BE2C (cell line): ENCODE measurements around the gene CACNA2D3.

Source experiments
- DNase-seq: peaks from one replicate; pipeline ENCODE4 v3.0.0-alpha.2; 2020
- H3K27me3 ChIP-seq: fragments of 250-450 bp; sonication (Bioruptor Pico); 2 replicates; pipeline ENCODE4 v1.5.1; 2020; ENCODE audit warnings: mild to moderate bottlenecking
- H3K36me3 ChIP-seq: fragments of 250-450 bp; sonication (Bioruptor Pico); 2 replicates; pipeline ENCODE4 v1.5.1; 2020; ENCODE audit warnings: mild to moderate bottlenecking
- H3K4me1 ChIP-seq: fragments of 250-450 bp; sonication (Bioruptor Pico); 2 replicates; pipeline ENCODE4 v1.5.1; 2020
- H3K4me3 ChIP-seq: 2 replicates; pipeline ENCODE4 v1.5.1; 2011; ENCODE audit warnings: low read depth, low read length
- H3K9me3 ChIP-seq: fragments of 250-450 bp; sonication (Bioruptor Pico); 2 replicates; pipeline ENCODE4 v1.5.1; 2020
- TF ChIP-seq, protein P1 (sequence below): IDR thresholded peaks from 2 replicates; pipeline ENCODE4 v1.5.1; 2012; ENCODE audit warnings: mild to moderate bottlenecking, low read depth, low read length

CACNA2D3 gene

DNA sequence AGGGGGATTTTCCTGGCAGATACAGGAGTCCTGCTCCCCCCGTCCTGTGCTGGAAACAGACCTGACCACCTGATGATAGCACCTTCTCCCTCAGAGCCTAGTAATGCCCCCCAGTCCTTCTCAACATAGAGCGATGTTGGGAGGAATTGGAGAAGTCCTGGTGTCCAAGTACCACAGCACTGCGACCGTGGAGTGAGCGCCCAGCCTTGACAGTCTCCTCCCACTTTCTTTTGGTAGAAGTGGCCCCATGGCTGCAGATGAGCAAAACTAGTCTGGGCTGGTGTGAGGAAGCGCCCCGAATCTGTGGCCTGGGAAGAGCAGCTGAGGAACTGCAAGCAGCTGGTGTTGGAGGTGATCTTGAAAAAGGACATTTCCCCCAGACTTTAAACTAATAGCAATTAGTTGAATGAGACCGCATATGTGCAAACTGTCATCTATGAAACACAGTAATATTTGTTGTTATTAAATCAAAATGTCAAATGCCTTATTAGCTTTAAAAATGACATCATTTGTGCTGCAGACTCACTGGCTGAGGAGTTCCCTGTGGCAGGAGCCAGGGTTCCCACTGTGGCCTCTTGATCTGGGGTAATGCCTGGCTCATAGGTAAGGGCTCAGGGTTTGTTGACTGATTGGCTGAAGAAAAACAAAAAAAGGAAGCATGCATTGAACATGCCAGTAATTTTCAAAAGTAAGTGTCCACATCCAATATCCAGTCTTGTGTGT is 121.8 kb downstream of the CACNA2D3 start:
- Histone ChIP-seq H3K9me3 (no peaks in the 10 kb centered on the region), H3K4me1 (no peaks in the 10 kb centered on the region; the same call in 1 of the 2 replicates), H3K4me3 (peak overlapping the region; percentile 81), H3K27me3 (no peaks in the 10 kb centered on the region), H3K36me3 (no peaks in the 10 kb centered on the region)
- TF ChIP-seq, protein P1, sequence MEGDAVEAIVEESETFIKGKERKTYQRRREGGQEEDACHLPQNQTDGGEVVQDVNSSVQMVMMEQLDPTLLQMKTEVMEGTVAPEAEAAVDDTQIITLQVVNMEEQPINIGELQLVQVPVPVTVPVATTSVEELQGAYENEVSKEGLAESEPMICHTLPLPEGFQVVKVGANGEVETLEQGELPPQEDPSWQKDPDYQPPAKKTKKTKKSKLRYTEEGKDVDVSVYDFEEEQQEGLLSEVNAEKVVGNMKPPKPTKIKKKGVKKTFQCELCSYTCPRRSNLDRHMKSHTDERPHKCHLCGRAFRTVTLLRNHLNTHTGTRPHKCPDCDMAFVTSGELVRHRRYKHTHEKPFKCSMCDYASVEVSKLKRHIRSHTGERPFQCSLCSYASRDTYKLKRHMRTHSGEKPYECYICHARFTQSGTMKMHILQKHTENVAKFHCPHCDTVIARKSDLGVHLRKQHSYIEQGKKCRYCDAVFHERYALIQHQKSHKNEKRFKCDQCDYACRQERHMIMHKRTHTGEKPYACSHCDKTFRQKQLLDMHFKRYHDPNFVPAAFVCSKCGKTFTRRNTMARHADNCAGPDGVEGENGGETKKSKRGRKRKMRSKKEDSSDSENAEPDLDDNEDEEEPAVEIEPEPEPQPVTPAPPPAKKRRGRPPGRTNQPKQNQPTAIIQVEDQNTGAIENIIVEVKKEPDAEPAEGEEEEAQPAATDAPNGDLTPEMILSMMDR = no peak
- DNase-seq = peak; percentile 16

DNA sequence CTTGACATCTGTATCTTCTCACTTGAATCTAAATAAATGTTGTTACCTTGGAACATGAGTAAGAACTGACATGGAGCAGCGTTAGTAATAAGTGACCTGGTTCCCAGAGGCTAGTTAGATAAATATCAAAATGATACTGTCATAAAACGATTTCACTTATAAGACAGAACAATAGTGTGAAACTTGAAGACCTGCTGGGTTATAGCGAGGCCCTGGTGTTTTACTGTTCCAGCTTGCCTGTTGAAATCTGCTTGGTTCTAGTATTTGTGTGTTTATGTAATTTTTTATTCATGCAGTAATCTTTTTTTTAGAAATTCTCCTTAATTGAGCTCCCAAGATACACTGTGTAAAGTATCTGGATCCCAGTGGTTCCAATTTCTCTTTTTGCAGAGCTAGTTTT is 129.4 kb downstream of the CACNA2D3 start:
- H3K4me3 ChIP-seq = no peak overlapping the region
- H3K27me3 ChIP-seq = no peaks in the 10 kb centered on the region
- DNase-seq = no peak
- H3K4me1 ChIP-seq = peaks cover 7% of the 10 kb centered on the region; the same call in 1 of the 2 replicates
- H3K9me3 ChIP-seq = no peaks in the 10 kb centered on the region
- TF ChIP-seq, protein P1 = no peak
- no peaks in the 10 kb centered on the region for H3K36me3 ChIP-seq

DNA sequence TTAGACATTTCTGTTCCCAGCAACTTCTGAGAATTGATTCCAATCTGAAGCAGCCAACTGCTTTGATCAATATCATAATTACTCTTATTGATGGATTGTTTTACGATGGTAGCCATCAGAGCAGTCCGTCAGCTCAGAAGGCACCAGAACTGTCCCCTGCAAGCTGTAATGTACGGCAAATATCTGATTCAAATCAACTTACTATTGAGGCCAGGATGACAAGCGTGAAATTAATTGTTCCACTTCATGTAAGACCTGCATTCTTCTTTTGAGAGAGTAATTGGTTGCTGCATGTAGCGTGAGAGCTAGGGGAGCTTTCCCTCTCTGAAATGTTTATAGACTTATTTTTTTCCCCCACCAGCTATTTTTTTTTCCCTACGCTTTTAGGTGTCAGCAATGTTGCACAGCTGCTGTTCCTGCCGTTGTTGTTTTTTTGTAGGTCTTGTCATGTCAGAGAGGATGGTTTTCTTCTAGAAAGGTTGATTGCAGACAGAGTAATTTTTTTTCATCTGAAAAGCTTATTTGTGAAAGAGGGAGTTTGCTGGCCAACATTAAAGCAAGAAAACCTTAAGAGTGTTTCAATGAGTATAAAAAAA is 134.9 kb downstream of the CACNA2D3 start:
- Histone ChIP-seq H3K36me3 (no peaks in the 10 kb centered on the region), H3K4me1 (peaks cover 3% of the 10 kb centered on the region; the same call in 1 of the 2 replicates), H3K4me3 (no peak overlapping the region), H3K9me3 (no peaks in the 10 kb centered on the region), H3K27me3 (no peaks in the 10 kb centered on the region)
- no peak for DNase-seq
- TF ChIP-seq, protein P1 = no peak

DNA sequence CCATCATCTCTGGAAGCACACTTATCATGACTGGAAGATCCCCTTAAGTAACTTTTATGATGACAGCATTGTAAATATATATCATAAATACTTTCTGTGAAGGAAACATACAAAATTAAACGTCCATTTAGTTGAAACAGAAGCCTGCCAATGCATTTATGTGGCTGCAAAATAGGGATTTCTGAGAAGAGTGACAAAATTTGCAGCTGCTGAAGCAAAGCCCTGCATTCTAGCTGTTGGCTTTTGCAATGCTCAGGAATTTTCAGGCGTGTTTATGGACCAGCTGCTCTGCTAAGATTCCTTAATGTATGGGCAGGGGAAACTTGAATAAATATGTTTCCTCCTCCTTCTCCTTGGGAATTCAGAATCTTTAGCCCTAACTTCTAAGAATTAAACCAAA is 137.3 kb downstream of the CACNA2D3 start:
- H3K9me3 ChIP-seq = no peaks in the 10 kb centered on the region
- H3K4me1 ChIP-seq = no peaks in the 10 kb centered on the region
- H3K4me3 ChIP-seq = no peak overlapping the region
- TF ChIP-seq, protein P1 = no peak
- no peaks in the 10 kb centered on the region for H3K27me3 ChIP-seq
- no peaks in the 10 kb centered on the region for H3K36me3 ChIP-seq
- no peak for DNase-seq

DNA sequence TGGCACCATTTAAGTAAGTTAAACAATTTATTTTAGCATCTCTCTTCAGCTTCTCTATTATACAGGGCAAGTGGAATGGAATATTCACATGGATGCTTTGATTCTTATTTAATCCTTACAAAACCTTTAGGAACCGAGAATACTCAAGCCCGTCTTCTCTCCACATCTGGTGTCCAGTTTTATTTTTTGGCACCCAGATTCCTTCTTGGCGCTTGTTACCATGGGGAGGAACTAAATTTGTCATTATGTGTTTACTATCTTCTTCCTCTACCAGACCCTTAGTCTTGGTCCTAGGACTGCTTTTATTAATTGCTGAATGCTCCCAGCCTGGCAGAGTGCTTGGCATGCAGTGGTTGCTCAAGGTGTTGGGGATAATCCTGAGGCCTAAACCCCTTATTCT is 138.8 kb downstream of the CACNA2D3 start:
- Histone ChIP-seq H3K4me3 (no peak overlapping the region), H3K27me3 (no peaks in the 10 kb centered on the region), H3K36me3 (no peaks in the 10 kb centered on the region), H3K9me3 (no peaks in the 10 kb centered on the region), H3K4me1 (no peaks in the 10 kb centered on the region)
- TF ChIP-seq, protein P1 = no peak
- no peak for DNase-seq

DNA sequence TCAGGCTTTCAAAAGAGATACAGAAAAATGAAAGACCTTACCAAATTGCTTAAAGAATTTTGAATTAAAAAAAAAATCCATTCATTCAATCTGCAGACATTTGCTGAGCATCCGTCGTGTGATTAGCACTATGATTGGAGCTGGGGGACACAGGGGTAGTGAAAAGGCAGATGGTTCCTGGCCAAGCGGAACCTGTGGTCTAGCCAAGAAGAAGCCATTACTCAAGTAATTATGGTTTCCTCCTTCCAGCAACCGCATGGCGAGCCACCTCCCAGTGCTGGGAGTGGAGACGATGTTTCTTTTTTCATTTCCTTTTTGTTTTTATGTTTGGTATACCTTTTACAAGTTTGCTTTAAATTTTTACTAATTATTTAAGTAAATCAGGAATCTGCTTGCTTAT is 140.2 kb downstream of the CACNA2D3 start:
- Histone ChIP-seq H3K36me3 (no peaks in the 10 kb centered on the region), H3K27me3 (no peaks in the 10 kb centered on the region), H3K4me1 (no peaks in the 10 kb centered on the region), H3K9me3 (no peaks in the 10 kb centered on the region), H3K4me3 (no peak overlapping the region)
- DNase-seq = no peak
- TF ChIP-seq, protein P1 = no peak
